ENCODE results near the gene DEAF1.

DEAF1 gene

GRCh38 chr11:623999-624704, 70.9 kb downstream of the DEAF1 start:
- DNase-seq (ENCODE audit: low read depth) = no peak

- no peak for DNase-seq (ENCODE audit: low read depth)
Measured at GRCh38 chr11:623349-623869, 71.6 kb downstream of the DEAF1 start.

- DNase-seq (ENCODE audit: low read depth) = no peak
Measured at GRCh38 chr11:621838-622237, 73.2 kb downstream of the DEAF1 start.

GRCh38 chr11:620935-621814, 73.8 kb downstream of the DEAF1 start:
- no peak for DNase-seq (ENCODE audit: low read depth)

- DNase-seq (ENCODE audit: low read depth) = no peak
Measured at GRCh38 chr11:620201-620600, 74.8 kb downstream of the DEAF1 start.

- DNase-seq (ENCODE audit: low read depth) = no peak
Measured at GRCh38 chr11:619628-620050, 75.4 kb downstream of the DEAF1 start.

GRCh38 chr11:618856-619627, 76.0 kb downstream of the DEAF1 start:
- no peak for DNase-seq (ENCODE audit: low read depth)

- no peak for DNase-seq (ENCODE audit: low read depth)
Measured at GRCh38 chr11:617912-618682, 76.9 kb downstream of the DEAF1 start.

- no peak for DNase-seq (ENCODE audit: low read depth)
Measured at GRCh38 chr11:617199-617911, 77.7 kb downstream of the DEAF1 start.

GRCh38 chr11:616320-617198, 78.5 kb downstream of the DEAF1 start:
- DNase-seq (ENCODE audit: low read depth) = no peak

GRCh38 chr11:615504-616319, 79.3 kb downstream of the DEAF1 start, which contains the start of gene IRF7:
Gene IRF7, minus strand, starts transcription at chr11:615950. Its CDS starts 586 bp downstream, at chr11:615364.
- DNase-seq (ENCODE audit: low read depth) = peak; percentile 73

GRCh38 chr11:614623-615503, 80.2 kb downstream of the DEAF1 start:
- no peak for DNase-seq (ENCODE audit: low read depth)

GRCh38 chr11:614021-614622, 80.9 kb downstream of the DEAF1 start:
- DNase-seq (ENCODE audit: low read depth) = no peak

- peak; percentile 67 for DNase-seq (ENCODE audit: low read depth)
Measured at GRCh38 chr11:613369-613968, 81.6 kb downstream of the DEAF1 start.

- no peak for DNase-seq (ENCODE audit: low read depth)
Measured at GRCh38 chr11:612961-613300, 82.1 kb downstream of the DEAF1 start.

GRCh38 chr11:612201-612960, 82.6 kb downstream of the DEAF1 start:
- DNase-seq (ENCODE audit: low read depth) = no peak

Measured in activated T-cell treated with anti-CD3 and anti-CD28 coated beads for 24 hours (primary cell).